HG03103 (cell line): ENCODE data around the gene BRINP2.

Experiments
- ATAC-seq: cut with Tn5 transposase; IDR thresholded peaks from one replicate; pipeline ENCODE4 v1.9.1; 2021; ENCODE audit warnings: low read depth; ENCODE audit not compliant: unreplicated experiment

Gene BRINP2, protein sequence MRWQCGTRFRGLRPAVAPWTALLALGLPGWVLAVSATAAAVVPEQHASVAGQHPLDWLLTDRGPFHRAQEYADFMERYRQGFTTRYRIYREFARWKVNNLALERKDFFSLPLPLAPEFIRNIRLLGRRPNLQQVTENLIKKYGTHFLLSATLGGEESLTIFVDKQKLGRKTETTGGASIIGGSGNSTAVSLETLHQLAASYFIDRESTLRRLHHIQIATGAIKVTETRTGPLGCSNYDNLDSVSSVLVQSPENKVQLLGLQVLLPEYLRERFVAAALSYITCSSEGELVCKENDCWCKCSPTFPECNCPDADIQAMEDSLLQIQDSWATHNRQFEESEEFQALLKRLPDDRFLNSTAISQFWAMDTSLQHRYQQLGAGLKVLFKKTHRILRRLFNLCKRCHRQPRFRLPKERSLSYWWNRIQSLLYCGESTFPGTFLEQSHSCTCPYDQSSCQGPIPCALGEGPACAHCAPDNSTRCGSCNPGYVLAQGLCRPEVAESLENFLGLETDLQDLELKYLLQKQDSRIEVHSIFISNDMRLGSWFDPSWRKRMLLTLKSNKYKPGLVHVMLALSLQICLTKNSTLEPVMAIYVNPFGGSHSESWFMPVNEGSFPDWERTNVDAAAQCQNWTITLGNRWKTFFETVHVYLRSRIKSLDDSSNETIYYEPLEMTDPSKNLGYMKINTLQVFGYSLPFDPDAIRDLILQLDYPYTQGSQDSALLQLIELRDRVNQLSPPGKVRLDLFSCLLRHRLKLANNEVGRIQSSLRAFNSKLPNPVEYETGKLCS

GRCh38 chr1:177170756-177171535 lies at the start of gene BRINP2:
BRINP2 (plus strand) TSS chr1:177170958; CDS start chr1:177229877, 58,919 bp downstream.
- peak; percentile 54 for ATAC-seq

DNA sequence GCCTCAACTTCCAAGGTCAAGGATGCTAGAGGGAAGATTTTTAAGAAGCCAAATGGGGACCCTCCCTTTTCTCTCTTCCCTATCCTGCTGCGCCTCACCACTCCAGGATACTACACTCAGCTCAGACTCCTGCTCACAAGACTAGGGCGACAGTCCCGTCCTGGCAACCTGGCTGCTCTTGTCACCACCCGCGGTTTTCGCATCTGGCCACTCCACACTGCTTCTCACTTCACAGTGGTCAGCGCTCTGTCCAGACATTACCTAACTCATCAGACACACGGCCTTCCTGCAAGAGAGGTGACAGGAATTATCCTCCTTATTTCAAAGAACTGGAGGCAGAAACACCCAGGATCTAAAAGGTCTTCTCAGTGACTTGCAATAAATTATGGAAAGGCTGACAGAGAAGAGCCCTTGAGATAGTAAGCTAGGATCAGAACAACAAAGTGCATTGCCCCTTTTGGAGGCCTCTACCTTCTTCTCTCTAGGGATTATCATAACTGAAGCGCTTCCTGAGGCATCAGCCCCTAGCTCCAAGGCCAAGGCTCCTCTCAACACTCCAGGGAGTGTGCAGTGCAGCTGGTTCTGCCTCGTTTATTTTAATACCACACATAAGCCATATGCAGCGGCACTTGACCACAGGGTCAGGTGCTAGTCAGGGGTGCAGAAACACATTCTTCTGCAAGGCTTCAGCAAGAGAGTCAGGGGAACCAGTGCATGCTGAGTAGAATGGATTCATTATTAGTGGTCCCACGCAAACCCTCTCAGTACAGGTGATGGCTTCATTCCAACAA lies 48.1 kb upstream of the BRINP2 start:
- ATAC-seq = no peak

- ATAC-seq = no peak
Measured at GRCh38 chr1:177124577-177125278, 46.0 kb upstream of the BRINP2 start.

- ATAC-seq = no peak
Measured at GRCh38 chr1:177126267-177126666, 44.5 kb upstream of the BRINP2 start.

DNA sequence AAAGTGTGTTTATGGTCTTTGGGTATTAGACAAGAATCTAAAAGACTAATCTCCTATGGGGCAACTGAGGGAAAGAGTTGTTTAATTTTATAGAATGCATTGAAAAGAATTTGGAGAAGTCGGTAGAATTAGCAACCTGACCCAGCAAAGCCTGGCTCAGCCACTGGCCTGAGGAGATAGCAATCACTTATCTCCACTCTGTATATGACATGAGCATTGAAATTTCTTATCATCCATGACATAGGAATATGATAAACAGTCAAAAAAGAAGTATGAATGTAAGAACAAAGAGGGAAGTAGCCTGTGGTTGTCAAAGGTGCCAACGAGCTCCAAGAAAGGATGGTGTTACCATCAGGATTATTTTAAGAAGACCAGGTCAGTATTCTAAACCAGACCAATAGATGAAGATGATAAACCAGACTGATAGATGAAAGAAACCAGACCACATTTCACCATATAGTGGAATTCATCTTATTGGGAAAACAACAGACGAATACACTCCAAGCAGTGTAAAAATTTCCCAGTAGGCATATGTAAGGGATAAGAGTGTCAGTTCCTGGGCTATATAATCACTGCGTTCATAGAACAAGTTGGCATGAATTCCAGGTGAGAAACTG lies 42.0 kb upstream of the BRINP2 start:
- ATAC-seq = no peak

GRCh38 chr1:177130451-177130945 lies 40.3 kb upstream of the BRINP2 start:
- no peak for ATAC-seq

DNA sequence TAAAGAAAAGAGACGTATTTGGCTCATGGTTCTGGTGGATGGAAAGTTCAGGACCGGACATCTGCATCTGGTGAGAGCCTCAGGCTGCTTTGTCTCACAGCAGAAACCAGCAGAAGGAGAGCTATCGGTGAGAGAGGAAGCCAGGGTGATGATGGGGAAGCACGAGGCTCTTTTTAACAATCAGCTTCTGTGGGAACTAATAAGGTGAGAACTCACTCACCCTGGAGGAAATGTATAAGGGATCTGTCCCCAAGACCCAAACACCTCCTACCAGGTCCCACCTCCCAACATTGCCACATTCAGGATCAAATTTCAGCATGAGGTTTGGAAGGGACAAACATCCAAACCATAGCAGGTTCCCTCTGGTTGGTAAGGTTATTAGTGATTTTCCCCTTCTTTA lies 39.0 kb upstream of the BRINP2 start:
- no peak for ATAC-seq

GRCh38 chr1:177132141-177132540 lies 38.6 kb upstream of the BRINP2 start:
- ATAC-seq = no peak

DNA sequence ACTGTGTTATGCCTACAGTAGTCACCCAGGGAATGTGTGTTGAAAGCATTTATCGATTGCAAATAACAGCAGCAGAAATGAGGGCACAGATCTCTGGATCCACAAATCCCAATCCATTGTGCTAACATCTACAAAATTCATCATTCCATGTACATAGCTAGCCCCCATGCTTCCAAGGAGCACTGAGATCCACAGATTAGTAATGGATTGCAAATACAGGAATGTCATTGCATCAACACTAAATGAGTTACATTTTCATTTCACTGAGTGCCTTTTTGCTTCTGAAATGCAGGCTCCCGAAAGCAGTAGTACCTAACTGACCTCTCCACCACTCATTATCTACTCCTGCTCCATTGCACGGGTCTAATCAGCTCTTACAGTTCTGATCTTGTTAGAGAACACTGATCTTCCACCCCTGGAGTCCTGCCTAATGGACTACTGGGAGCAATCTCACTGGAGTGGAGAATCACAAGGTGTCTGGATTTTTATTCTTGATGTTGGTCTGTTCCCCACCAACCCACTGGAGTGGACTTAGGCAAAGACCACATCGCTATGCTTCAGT lies 36.7 kb upstream of the BRINP2 start:
- ATAC-seq = no peak

GRCh38 chr1:177135250-177135649 lies 35.5 kb upstream of the BRINP2 start:
- no peak for ATAC-seq

GRCh38 chr1:177137814-177138213 lies 32.9 kb upstream of the BRINP2 start:
- no peak for ATAC-seq

GRCh38 chr1:177138347-177138746 lies 32.4 kb upstream of the BRINP2 start:
- no peak for ATAC-seq

GRCh38 chr1:177142010-177142409 lies 28.7 kb upstream of the BRINP2 start:
- no peak for ATAC-seq

DNA sequence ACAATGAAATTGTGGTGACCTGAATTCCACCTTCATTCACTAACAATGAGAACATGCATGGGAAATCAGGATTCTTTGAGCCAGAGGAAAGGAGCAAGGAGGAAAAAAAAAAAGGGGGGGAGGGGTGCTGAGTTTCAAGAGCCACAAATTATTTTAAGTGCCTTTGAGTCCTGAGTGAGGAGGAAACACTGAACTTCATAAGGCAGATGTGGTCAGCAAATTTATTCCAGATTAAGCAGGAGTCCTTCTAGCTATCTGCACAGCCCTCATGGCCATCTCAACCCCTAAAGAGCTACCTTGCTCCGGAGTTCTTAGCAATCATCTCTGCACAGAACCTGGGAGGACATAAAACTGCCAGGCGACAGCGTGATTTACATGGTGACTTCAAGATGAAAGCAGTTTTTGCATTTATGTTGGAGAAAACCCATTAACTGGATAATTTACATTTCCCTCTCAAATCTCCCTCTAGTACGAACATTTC lies 27.9 kb upstream of the BRINP2 start:
- ATAC-seq = no peak

- ATAC-seq = no peak
Measured at GRCh38 chr1:177145106-177146070, 25.4 kb upstream of the BRINP2 start.

GRCh38 chr1:177146499-177146898 lies 24.3 kb upstream of the BRINP2 start:
- no peak for ATAC-seq

GRCh38 chr1:177162243-177162642 lies 8.5 kb upstream of the BRINP2 start:
- ATAC-seq = no peak
